ENCODE results near the gene ONECUT3. TPM values are rescaled to one million over a fixed set of nuclear protein-coding genes. Genes with fewer than 3 reads are reported as not detected.

Gene ONECUT3
- total RNA-seq, 4 donors from 2014 or later: not detected

DNA sequence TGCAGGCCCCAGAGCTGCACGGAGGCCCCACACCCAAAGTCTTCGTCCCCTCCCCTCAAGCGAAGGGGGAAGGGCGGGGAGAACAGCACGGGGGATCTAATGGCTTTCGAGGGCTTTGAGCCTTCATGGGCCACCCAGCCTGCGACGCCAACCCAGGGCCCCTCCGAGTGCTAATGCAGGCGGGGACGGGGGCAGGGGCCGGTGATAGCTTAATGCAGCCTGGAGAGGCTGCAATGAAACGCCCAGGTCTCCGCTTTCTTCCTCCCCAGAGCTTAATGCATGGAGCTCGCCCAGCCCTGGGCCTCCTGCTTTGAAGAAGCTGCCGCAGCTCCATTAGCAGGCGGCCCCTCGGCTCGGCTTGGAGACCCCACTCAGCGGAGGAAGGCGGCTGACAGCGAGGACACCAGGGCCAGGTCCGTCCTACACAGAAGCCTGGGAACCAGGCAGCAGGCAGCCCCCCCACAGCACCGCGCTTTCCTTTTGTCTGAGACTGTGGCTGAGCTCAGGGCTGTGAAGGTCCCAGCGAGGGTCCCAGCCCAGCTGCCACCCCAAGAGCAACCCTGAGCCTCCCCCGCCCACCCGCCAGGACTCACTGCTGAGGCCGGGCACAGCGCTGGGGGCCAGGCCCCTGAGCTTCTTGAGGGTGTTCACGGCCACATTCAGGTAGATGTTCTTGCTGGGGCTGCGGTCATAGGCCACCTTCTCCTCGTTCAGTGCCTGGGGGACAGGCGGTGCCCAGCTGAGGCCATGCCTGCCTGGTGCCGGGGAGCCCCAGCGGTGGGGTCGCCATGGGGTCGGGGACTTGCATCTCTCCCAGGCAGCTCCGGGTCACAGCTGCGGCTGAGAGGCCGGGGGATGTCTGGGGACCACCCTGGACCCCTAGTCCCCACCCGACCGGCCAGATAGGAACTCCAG lies 66.3 kb downstream of the ONECUT3 start:
- Histone ChIP-seq H3K27ac (no peak overlapping the region), H3K4me3 (no peak overlapping the region), H3K36me3 (peaks cover 3 to 100% (median 66%) of the 10 kb centered on the region in 3 donors), H3K9me3 (no peaks in the 10 kb centered on the region), H3K4me1 (no peaks in the 10 kb centered on the region), H3K27me3 (no peaks in the 10 kb centered on the region)
- TF ChIP-seq EP300 (IDR thresholded peaks at IDR 0.05) (no peak), POLR2A (IDR thresholded peaks at IDR 0.05) (no peak)
- TF ChIP-seq, protein P1, sequence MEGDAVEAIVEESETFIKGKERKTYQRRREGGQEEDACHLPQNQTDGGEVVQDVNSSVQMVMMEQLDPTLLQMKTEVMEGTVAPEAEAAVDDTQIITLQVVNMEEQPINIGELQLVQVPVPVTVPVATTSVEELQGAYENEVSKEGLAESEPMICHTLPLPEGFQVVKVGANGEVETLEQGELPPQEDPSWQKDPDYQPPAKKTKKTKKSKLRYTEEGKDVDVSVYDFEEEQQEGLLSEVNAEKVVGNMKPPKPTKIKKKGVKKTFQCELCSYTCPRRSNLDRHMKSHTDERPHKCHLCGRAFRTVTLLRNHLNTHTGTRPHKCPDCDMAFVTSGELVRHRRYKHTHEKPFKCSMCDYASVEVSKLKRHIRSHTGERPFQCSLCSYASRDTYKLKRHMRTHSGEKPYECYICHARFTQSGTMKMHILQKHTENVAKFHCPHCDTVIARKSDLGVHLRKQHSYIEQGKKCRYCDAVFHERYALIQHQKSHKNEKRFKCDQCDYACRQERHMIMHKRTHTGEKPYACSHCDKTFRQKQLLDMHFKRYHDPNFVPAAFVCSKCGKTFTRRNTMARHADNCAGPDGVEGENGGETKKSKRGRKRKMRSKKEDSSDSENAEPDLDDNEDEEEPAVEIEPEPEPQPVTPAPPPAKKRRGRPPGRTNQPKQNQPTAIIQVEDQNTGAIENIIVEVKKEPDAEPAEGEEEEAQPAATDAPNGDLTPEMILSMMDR (IDR thresholded peaks at IDR 0.05): no peak
- no peak for DNase-seq (ENCODE audit: low spot score in 2 of 2)
- WGBS, 2 donors: 79 to 80% methylated on average over 25 to 40 of the region's 43 CpGs

DNA sequence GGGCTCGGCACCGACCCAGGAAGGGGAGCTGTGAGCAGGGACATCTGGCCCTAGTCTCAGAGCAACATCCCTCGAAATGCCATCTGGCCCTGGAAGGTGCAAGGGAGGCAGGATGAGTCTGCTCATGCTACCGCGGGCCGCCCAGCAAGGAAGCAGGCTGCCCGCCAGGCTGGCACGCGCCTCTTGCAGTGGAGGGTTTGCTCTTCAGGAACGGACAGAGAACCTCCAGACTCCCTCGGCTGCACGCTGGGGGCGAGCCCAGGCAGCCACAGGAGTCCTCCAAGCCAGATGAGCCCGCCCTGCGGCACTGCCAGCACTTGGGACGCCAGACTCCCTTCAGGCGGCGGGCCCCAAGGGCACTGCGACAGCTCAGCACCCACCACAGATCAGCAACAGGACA lies 68.9 kb downstream of the ONECUT3 start:
- peaks cover 3 to 98% (median 53%) of the 10 kb centered on the region in 3 donors for H3K36me3 ChIP-seq
- H3K4me3 ChIP-seq: no peak overlapping the region
- no peaks in the 10 kb centered on the region for H3K9me3 ChIP-seq
- WGBS, 2 donors: 89 to 100% methylated on average over 3 to 19 of the region's 19 CpGs
- no peak for DNase-seq (ENCODE audit: low spot score in 2 of 2)
- H3K27me3 ChIP-seq: no peaks in the 10 kb centered on the region
- no peak overlapping the region for H3K27ac ChIP-seq
- H3K4me1 ChIP-seq: peaks cover 0 to 16% (median 5%) of the 10 kb centered on the region in 4 donors
- no peak for TF ChIP-seq EP300 (IDR thresholded peaks at IDR 0.05)
- no peak for TF ChIP-seq POLR2A (IDR thresholded peaks at IDR 0.05)
- TF ChIP-seq, protein P1 (IDR thresholded peaks at IDR 0.05): no peak

DNA sequence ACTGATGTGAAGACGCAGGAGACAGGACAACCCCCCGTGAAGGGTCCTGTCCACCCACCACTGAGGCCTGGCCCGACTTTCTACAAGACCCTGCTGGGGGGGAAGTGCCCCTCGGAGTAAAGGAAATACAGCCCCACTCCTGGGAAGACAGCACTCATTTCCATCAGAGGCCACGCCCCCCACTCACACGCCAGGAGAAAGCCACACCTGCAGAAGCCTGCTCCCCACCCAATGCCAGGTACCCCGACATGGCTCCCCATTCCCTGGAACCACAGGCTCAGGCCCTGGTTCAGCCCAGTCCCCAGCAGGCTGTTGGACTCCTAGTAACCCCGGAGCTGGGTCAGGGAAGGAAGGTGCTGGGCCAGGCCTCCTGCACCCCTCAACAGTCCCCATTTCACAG lies 69.7 kb downstream of the ONECUT3 start:
- TF ChIP-seq, protein P1 (IDR thresholded peaks at IDR 0.05): no peak
- TF ChIP-seq POLR2A (IDR thresholded peaks at IDR 0.05): no peak
- TF ChIP-seq EP300 (IDR thresholded peaks at IDR 0.05): no peak
- 78 to 81% methylated on average over 6 to 8 of the region's 8 CpGs for WGBS, 2 donors

DNA sequence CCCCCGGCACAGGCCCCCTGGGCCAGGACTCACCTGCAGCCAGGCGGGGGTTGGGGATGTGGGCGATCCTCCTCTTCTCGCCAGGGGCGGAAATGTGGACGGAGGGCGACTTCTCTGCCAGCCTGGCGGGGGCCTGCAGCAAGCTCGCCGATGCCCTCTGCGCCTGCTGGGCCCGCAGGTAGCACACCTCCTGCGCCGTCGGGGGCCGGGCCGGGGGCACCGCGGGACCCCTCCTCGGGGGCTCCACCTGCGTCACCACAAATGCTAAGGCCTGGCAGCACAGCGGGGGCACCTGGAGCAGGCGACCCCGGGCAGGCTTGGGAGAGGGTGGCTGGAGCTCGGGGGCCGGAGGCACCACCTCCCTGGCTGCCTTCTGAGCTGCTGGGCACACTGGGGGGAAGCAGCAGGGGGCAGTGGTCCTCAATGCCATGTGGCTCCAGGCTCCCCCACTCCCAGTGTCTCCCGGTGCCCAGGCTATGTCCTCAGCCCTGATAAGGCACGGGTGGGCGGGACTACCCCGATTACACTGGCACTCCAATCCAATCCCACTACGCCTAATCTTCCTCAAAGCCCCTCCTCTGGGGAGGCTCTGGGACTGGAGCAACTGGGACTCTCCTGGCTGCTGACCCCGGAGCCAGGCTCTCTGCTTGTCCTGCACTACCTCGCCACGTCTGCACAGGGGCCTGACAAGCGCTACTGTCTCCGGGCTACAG lies 70.4 kb downstream of the ONECUT3 start:
- Histone ChIP-seq H3K27me3 (no peaks in the 10 kb centered on the region), H3K27ac (no peak overlapping the region), H3K4me3 (no peak overlapping the region), H3K9me3 (no peaks in the 10 kb centered on the region), H3K4me1 (peaks cover 0 to 17% (median 5%) of the 10 kb centered on the region in 4 donors), H3K36me3 (peaks cover 0 to 98% (median 43%) of the 10 kb centered on the region in 3 donors)
- WGBS, 2 donors: 83 to 88% methylated on average over 23 to 35 of the region's 36 CpGs
- no peak for TF ChIP-seq POLR2A (IDR thresholded peaks at IDR 0.05)
- TF ChIP-seq, protein P1 (IDR thresholded peaks at IDR 0.05): no peak
- TF ChIP-seq EP300 (IDR thresholded peaks at IDR 0.05): no peak
- DNase-seq (ENCODE audit: low spot score in 2 of 2): no peak

More for the DNA sequence above, 69.7 kb downstream of the ONECUT3 start:
- Histone ChIP-seq H3K4me3 (no peak overlapping the region), H3K4me1 (peaks cover 0 to 17% (median 5%) of the 10 kb centered on the region in 4 donors), H3K27me3 (no peaks in the 10 kb centered on the region), H3K27ac (no peak overlapping the region), H3K9me3 (no peaks in the 10 kb centered on the region), H3K36me3 (peaks cover 3 to 98% (median 49%) of the 10 kb centered on the region in 3 donors)
- no peak for DNase-seq (ENCODE audit: low spot score in 2 of 2)
